ENCODE measurements around the gene FNBP1L.

The FNBP1L gene

DNA sequence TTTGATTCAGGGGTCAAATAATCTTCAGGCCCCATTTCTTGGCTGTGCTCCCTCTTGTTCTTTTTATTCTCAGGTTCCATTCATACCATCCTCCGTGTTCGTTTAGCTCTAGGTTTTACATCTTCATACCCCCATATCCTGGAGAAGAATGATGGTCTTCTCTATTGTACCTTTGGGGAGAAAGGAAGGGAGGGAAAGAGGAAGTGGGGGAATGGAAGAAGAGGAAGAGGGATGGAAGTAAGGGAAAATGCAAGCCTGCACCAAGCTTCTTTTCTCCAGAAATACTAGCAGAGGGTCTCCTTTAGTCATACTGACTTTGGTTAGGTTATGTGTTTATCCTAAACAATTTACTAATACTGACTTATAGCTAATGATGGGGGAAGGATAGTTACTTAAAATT lies 52.4 kb downstream of the FNBP1L start:
- no peak overlapping the region for H3K4me3 ChIP-seq (ENCODE audit: low read depth, low read length)
- TF ChIP-seq, protein P1, sequence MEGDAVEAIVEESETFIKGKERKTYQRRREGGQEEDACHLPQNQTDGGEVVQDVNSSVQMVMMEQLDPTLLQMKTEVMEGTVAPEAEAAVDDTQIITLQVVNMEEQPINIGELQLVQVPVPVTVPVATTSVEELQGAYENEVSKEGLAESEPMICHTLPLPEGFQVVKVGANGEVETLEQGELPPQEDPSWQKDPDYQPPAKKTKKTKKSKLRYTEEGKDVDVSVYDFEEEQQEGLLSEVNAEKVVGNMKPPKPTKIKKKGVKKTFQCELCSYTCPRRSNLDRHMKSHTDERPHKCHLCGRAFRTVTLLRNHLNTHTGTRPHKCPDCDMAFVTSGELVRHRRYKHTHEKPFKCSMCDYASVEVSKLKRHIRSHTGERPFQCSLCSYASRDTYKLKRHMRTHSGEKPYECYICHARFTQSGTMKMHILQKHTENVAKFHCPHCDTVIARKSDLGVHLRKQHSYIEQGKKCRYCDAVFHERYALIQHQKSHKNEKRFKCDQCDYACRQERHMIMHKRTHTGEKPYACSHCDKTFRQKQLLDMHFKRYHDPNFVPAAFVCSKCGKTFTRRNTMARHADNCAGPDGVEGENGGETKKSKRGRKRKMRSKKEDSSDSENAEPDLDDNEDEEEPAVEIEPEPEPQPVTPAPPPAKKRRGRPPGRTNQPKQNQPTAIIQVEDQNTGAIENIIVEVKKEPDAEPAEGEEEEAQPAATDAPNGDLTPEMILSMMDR (IDR thresholded peaks at IDR 0.05; ENCODE audit: low read depth, low read length) = no peak

DNA sequence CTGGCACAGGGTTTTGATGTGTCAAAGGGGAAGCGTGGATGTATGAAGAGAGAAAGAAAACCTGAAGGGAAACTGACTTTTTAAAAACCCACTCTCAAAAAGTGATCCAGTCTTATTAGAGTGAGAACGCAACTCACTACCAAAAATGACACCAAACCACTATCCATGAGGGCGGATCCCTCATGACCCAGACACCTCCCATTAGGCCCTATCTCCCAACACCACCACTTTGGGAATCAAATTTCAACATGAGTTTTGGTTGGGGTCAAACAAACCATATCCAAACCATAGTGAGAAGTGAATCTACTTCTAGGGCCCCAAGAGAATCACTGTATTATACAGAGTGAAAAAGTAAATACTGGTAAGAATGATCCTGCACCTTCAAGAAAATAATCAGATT lies 53.5 kb downstream of the FNBP1L start:
- TF ChIP-seq, protein P1 (IDR thresholded peaks at IDR 0.05; ENCODE audit: low read depth, low read length) = no peak
- no peak overlapping the region for H3K4me3 ChIP-seq (ENCODE audit: low read depth, low read length)

DNA sequence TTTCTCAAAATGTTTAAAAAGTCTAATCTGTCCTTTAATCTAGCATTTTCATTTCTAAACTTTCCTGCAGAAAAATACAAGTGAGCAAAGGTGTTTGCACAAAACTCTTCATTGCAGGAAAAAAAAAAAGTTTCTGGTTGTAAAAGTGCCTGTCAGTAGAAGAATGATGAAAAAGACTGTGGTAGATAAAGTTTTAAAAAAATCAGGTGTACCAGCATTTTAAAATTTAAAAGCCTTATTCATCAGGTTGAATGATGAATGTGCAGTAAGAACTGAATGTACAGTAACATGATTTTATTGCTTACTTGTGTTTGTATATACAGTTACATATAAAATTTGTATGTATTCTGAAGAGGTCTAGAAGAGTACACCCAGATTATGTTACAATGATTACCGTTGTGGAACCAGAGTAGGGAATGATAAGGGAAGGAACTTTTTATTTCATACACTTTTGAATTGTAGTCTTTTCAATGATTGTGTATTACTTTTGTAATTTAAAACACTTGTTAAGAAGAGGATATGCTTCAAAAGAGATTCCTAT lies 54.0 kb downstream of the FNBP1L start:
- H3K4me3 ChIP-seq (ENCODE audit: low read depth, low read length) = no peak overlapping the region
- TF ChIP-seq, protein P1 (IDR thresholded peaks at IDR 0.05; ENCODE audit: low read depth, low read length) = no peak

DNA sequence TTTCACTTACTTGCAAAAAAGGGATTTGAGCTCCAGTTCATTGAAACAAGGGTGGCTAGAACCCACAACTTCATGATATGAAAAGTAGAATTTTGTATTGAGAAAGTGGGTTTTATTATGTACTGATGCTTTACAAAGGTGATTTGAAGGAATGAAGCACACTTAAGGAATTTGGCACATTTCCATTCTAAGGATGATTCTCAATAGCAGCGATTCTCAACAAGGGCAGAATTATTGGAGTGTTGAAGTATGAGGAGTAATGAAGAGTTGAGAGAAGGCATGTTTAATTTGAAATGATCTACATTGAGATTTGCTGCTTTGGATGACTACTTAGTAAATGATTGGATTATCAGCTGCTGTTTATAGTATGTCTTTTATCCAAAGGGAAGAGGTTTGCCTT lies 54.7 kb downstream of the FNBP1L start:
- TF ChIP-seq, protein P1 (IDR thresholded peaks at IDR 0.05; ENCODE audit: low read depth, low read length) = no peak
- H3K4me3 ChIP-seq (ENCODE audit: low read depth, low read length) = no peak overlapping the region

DNA sequence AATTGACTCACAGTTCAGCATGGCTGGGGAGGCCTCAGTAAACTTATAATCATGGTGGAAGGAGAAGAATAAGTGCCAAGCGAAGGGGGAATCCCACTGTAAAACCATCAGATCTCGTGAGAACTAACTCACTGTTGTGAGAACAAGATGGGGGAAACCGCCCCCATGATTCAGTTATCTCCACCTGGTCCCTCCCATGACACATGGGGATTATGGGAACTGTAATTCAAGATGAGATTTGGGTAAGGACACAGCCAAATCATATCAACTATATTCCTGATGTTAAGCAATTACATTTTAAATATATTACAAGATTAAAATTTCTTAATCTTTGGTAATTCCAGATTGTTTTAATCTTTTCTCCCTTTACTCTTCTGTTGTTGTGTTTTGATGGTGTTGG lies 55.2 kb downstream of the FNBP1L start:
- no peak overlapping the region for H3K4me3 ChIP-seq (ENCODE audit: low read depth, low read length)
- TF ChIP-seq, protein P1 (IDR thresholded peaks at IDR 0.05; ENCODE audit: low read depth, low read length) = no peak

DNA sequence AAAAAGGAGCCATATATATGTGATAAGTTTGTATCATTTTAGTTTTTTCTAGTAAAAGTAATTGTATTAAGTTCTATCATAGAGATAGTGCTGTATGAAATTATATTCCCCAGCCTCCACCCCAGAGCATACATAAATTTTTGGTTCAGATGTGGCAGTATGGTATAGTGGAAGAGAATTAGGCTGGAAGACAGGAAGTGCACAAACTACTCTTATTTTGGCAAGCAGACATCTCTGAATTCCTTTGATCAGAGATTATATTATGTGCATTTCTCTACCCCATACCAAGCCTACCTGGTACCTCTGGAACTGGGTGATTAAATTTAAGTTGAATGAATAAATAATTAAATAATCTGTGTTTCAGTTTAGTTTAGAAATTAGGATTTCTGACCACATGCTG lies 55.9 kb downstream of the FNBP1L start:
- no peak overlapping the region for H3K4me3 ChIP-seq (ENCODE audit: low read depth, low read length)
- TF ChIP-seq, protein P1 (IDR thresholded peaks at IDR 0.05; ENCODE audit: low read depth, low read length) = no peak

DNA sequence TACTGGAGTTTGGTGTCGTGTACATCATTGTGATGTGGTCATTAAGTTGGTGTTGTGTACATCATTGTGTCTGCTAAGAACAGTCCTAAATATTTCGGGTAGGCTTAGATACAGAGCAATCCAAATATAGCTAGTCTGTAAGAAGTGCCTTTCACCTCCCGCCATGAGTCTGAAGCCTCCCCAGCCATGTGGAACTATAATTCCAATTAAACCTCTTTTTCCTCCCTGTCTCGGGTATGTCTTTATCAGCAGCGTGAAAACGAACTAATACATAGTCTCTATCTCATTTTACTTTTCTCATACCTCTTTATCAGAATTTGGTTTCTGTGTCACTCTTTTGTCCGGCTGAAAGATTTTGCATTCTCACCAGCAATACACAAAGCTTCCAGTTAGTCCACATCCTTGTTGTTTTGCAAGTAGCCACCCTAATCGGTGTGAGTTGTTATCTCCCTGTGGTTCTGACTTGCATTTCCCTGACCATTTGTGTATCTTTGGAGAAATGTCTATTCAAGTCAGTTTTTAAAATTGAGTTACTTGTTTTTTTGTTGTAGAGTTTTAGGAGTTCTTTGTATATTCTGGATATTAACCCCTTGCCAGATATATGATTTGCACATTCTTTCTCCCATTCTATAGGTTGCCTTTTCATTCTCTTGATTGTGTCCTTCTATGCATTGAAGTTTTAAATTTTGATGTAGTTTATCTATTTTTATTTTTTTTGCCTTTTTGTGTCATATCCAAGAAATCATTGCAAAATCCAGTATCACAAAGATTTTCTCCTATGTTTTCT lies 56.5 kb downstream of the FNBP1L start:
- H3K4me3 ChIP-seq (ENCODE audit: low read depth, low read length) = no peak overlapping the region
- TF ChIP-seq, protein P1 (IDR thresholded peaks at IDR 0.05; ENCODE audit: low read depth, low read length) = no peak
